Measurements from ENCODE around the gene TLL1.

- TF ChIP-seq, protein P1, sequence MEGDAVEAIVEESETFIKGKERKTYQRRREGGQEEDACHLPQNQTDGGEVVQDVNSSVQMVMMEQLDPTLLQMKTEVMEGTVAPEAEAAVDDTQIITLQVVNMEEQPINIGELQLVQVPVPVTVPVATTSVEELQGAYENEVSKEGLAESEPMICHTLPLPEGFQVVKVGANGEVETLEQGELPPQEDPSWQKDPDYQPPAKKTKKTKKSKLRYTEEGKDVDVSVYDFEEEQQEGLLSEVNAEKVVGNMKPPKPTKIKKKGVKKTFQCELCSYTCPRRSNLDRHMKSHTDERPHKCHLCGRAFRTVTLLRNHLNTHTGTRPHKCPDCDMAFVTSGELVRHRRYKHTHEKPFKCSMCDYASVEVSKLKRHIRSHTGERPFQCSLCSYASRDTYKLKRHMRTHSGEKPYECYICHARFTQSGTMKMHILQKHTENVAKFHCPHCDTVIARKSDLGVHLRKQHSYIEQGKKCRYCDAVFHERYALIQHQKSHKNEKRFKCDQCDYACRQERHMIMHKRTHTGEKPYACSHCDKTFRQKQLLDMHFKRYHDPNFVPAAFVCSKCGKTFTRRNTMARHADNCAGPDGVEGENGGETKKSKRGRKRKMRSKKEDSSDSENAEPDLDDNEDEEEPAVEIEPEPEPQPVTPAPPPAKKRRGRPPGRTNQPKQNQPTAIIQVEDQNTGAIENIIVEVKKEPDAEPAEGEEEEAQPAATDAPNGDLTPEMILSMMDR (IDR thresholded peaks at IDR 0.05 in 4 of 5, conservative IDR thresholded peaks at IDR 0.05 in 1 of 5), result no peak
- TF ChIP-seq POLR2A (IDR thresholded peaks at IDR 0.05), result no peak
Observed at GRCh38 chr4:166078955-166079354, 205.9 kb downstream of the TLL1 start.

All from gastrocnemius medialis (tissue), 4 donors.